Vagina (tissue), 2 donors: ENCODE data around the gene ZNF304. TPM values are rescaled to one million over a fixed set of nuclear protein-coding genes. Genes with fewer than 3 reads are reported as not detected.

ENCODE experiments used
- DNase-seq, 2 donors: peaks; one replicate each; pipeline ENCODE4 v3.0.0-alpha.2; 2017; ENCODE audit errors: extremely low spot score in 2 of 2
- H3K27ac ChIP-seq: fragments of 200-600 bp; sonication (generic); one replicate; pipeline ENCODE4 v1.5.1; 2019
- H3K27me3 ChIP-seq: fragments of 200-600 bp; sonication (generic); one replicate; pipeline ENCODE4 v1.5.1; 2019
- H3K36me3 ChIP-seq, 2 donors: fragments of 200-600 bp; sonication (generic); one replicate each; pipeline ENCODE4 v1.5.1; 2017 to 2019
- H3K4me1 ChIP-seq: fragments of 200-600 bp; sonication (generic); one replicate; pipeline ENCODE4 v1.5.1; 2019
- H3K4me3 ChIP-seq, 2 donors: fragments of 200-600 bp; sonication (generic); 1 replicate in 1 of 2; 2 replicates in 1 of 2; pipeline ENCODE4 v1.5.1; 2016 to 2019
- H3K9me3 ChIP-seq: fragments of 200-600 bp; sonication (generic); one replicate; pipeline ENCODE4 v1.5.1; 2019
- CTCF ChIP-seq, 3 experiments: fragments of 450-650 bp in 2 of 3; fragments of 200-600 bp in 1 of 3; sonication (generic) in 1 of 3; IDR thresholded peaks; one replicate each; pipeline ENCODE4 v1.5.1; 2017 to 2019; ENCODE audit warnings: antibody characterized with exemption in 3 of 3, mild to moderate bottlenecking in 2 of 3, moderate library complexity in 2 of 3
- POLR2A ChIP-seq, 2 donors: fragments of 450-650 bp; IDR thresholded peaks; one replicate each; pipeline ENCODE4 v1.6.1; 2017; ENCODE audit warnings: antibody characterized with exemption in 2 of 2, mild to moderate bottlenecking in 2 of 2, moderate library complexity in 2 of 2
- POLR2AphosphoS5 ChIP-seq, 2 donors: sonication (generic); formaldehyde crosslinking; IDR thresholded peaks; one replicate each; pipeline ENCODE4 v1.9.0; 2017; ENCODE audit warnings: antibody characterized with exemption in 2 of 2, mild to moderate bottlenecking in 2 of 2, low read depth in 1 of 2; ENCODE audit not compliant: insufficient read depth in 1 of 2
- intact Hi-C: fragments of 100-400 bp; cut with DNase I; formaldehyde crosslinking; loops from one replicate; pipeline ENCODE4 v1.15.1; 2023
- total RNA-seq: library from RNA; depleted of rRNA; stranded (reverse); fragments of >200 nt; gene quantifications from one replicate; pipeline ENCODE4 v1.2.3, GENCODE V29; 2016

ZNF304 gene
- total RNA-seq, 1 donor from 2014 or later = 5.9 TPM

GRCh38 chr19:57310792-57311191 is 40.3 kb upstream of the ZNF304 start:
- no peak for TF ChIP-seq POLR2AphosphoS5 (IDR thresholded peaks at IDR 0.05; ENCODE audit: insufficient read depth in 1 of 2, low read depth in 1 of 2)
- no peak for TF ChIP-seq CTCF (IDR thresholded peaks at IDR 0.05)
- TF ChIP-seq POLR2A (IDR thresholded peaks at IDR 0.05) = no peak

GRCh38 chr19:57314146-57314545 is 36.9 kb upstream of the ZNF304 start:
- H3K36me3 ChIP-seq = no peaks in the 10 kb centered on the region
- H3K4me1 ChIP-seq = no peaks in the 10 kb centered on the region
- intact Hi-C loops = no loop called here
- no peak overlapping the region for H3K27ac ChIP-seq
- H3K27me3 ChIP-seq = no peaks in the 10 kb centered on the region
- no peaks in the 10 kb centered on the region for H3K9me3 ChIP-seq
- DNase-seq = no peak
- TF ChIP-seq CTCF (IDR thresholded peaks at IDR 0.05) (no peak), POLR2AphosphoS5 (IDR thresholded peaks at IDR 0.05; ENCODE audit: insufficient read depth in 1 of 2, low read depth in 1 of 2) (no peak), POLR2A (IDR thresholded peaks at IDR 0.05) (no peak)
- no peak overlapping the region for H3K4me3 ChIP-seq

More at GRCh38 chr19:57310792-57311191, 40.3 kb upstream of the ZNF304 start:
- H3K4me1 ChIP-seq = no peaks in the 10 kb centered on the region
- intact Hi-C loops = no loop called here
- no peak for DNase-seq
- H3K36me3 ChIP-seq = no peaks in the 10 kb centered on the region
- H3K27ac ChIP-seq = no peak overlapping the region
- H3K9me3 ChIP-seq = no peaks in the 10 kb centered on the region
- no peak overlapping the region for H3K4me3 ChIP-seq
- H3K27me3 ChIP-seq = no peaks in the 10 kb centered on the region

- TF ChIP-seq POLR2AphosphoS5 (IDR thresholded peaks at IDR 0.05; ENCODE audit: insufficient read depth in 1 of 2, low read depth in 1 of 2) (no peak), POLR2A (IDR thresholded peaks at IDR 0.05) (no peak), CTCF (IDR thresholded peaks at IDR 0.05) (no peak)
- intact Hi-C loops = no loop called here
- peaks cover 19% of the 10 kb centered on the region for H3K4me1 ChIP-seq
- H3K36me3 ChIP-seq = peaks cover 0 to 1% of the 10 kb centered on the region in 2 donors
- H3K9me3 ChIP-seq = no peaks in the 10 kb centered on the region
- DNase-seq = no peak
- H3K27ac ChIP-seq = no peak overlapping the region
- no peaks in the 10 kb centered on the region for H3K27me3 ChIP-seq
- H3K4me3 ChIP-seq = no peak overlapping the region
These were observed 33.6 kb upstream of the ZNF304 start for GRCh38 chr19:57317503-57317902.

GRCh38 chr19:57319869-57320179 is 31.2 kb upstream of the ZNF304 start:
- TF ChIP-seq CTCF (IDR thresholded peaks at IDR 0.05) (no peak), POLR2A (IDR thresholded peaks at IDR 0.05) (no peak), POLR2AphosphoS5 (IDR thresholded peaks at IDR 0.05; ENCODE audit: insufficient read depth in 1 of 2, low read depth in 1 of 2) (no peak)
- peaks cover 20% of the 10 kb centered on the region for H3K4me1 ChIP-seq
- DNase-seq = no peak
- intact Hi-C loops = no loop called here
- peaks cover 12% of the 10 kb centered on the region for H3K9me3 ChIP-seq
- H3K27me3 ChIP-seq = no peaks in the 10 kb centered on the region
- H3K36me3 ChIP-seq = peaks cover 5 to 25% of the 10 kb centered on the region in 2 donors
- H3K27ac ChIP-seq = peak overlapping the region; percentile 73
- H3K4me3 ChIP-seq = peak overlapping the region; percentile 85 to 87

- Histone ChIP-seq H3K4me3 (peak within 1 kb of the TSS; percentile 85 to 87), H3K4me1 (peaks cover 20% of the 10 kb centered on the region), H3K36me3 (peaks cover 5 to 31% of the 10 kb centered on the region in 2 donors), H3K27me3 (no peaks in the 10 kb centered on the region), H3K27ac (peak within 1 kb of the TSS; percentile 73), H3K9me3 (peaks cover 16% of the 10 kb centered on the region)
- DNase-seq = peak in 1 of 2 donors; percentile 91
- peak in 1 of 2 donors; percentile 25 for TF ChIP-seq POLR2A (IDR thresholded peaks at IDR 0.05)
- peak; percentile 83 to 90 for TF ChIP-seq POLR2AphosphoS5 (IDR thresholded peaks at IDR 0.05; ENCODE audit: insufficient read depth in 1 of 2, low read depth in 1 of 2)
- TF ChIP-seq CTCF (IDR thresholded peaks at IDR 0.05) = peak in 1 of 3 experiments; percentile 23
- intact Hi-C loops = no loop called here
These were observed 30.6 kb upstream of the ZNF304 start, which contains the start of gene ZNF543 for GRCh38 chr19:57320180-57321084. Gene ZNF543 (plus strand): TSS chr19:57320472. CDS start chr19:57320854, 382 bp downstream.
